Measurements from ENCODE around the gene ABHD17B. TPM values are rescaled to one million over a fixed set of nuclear protein-coding genes. Genes with fewer than 3 reads are reported as not detected.

The ABHD17B gene
- total RNA-seq, 2 donors from 2014 or later = 15.3 to 24.6 TPM

- Histone ChIP-seq H3K36me3 (no peaks in the 10 kb centered on the region), H3K4me3 (no peak overlapping the region), H3K27ac (no peak overlapping the region), H3K9me3 (peaks cover 6% of the 10 kb centered on the region), H3K4me1 (ENCODE audit: control insufficient read depth in 1 of 2, low read depth in 2 of 2) (peaks cover 0 to 3% of the 10 kb centered on the region in 2 donors), H3K27me3 (replicated peaks; ENCODE audit: insufficient read depth) (no peaks in the 10 kb centered on the region)
- no peak for TF ChIP-seq CTCF (IDR thresholded peaks at IDR 0.05)
- DNase-seq (ENCODE audit: low spot score) = no peak
- no peak for ATAC-seq (ENCODE audit: insufficient number of reproducible peaks, low FRiP score, low read depth)
Measured at GRCh38 chr9:71861618-71862017, 49.4 kb downstream of the ABHD17B start.

- Histone ChIP-seq H3K4me1 (ENCODE audit: control insufficient read depth in 1 of 2, low read depth in 2 of 2) (peaks cover 0 to 3% of the 10 kb centered on the region in 2 donors), H3K36me3 (no peaks in the 10 kb centered on the region), H3K27me3 (replicated peaks; ENCODE audit: insufficient read depth) (no peaks in the 10 kb centered on the region), H3K27ac (no peak overlapping the region), H3K9me3 (peaks cover 6% of the 10 kb centered on the region), H3K4me3 (no peak overlapping the region)
- TF ChIP-seq CTCF (IDR thresholded peaks at IDR 0.05) = no peak
- ATAC-seq (ENCODE audit: insufficient number of reproducible peaks, low FRiP score, low read depth) (no peak), DNase-seq (ENCODE audit: low spot score) (no peak)
Measured at GRCh38 chr9:71859939-71860338, 51.1 kb downstream of the ABHD17B start.

GRCh38 chr9:71858812-71859211 lies 52.2 kb downstream of the ABHD17B start:
- Histone ChIP-seq H3K4me1 (ENCODE audit: control insufficient read depth in 1 of 2, low read depth in 2 of 2) (no peaks in the 10 kb centered on the region), H3K36me3 (no peaks in the 10 kb centered on the region), H3K4me3 (no peak overlapping the region), H3K9me3 (peaks cover 6% of the 10 kb centered on the region), H3K27ac (no peak overlapping the region), H3K27me3 (replicated peaks; ENCODE audit: insufficient read depth) (no peaks in the 10 kb centered on the region)
- ATAC-seq (ENCODE audit: insufficient number of reproducible peaks, low FRiP score, low read depth) (no peak), DNase-seq (ENCODE audit: low spot score) (no peak)
- no peak for TF ChIP-seq CTCF (IDR thresholded peaks at IDR 0.05)

- Histone ChIP-seq H3K4me3 (no peak overlapping the region), H3K4me1 (ENCODE audit: control insufficient read depth in 1 of 2, low read depth in 2 of 2) (no peaks in the 10 kb centered on the region), H3K36me3 (no peaks in the 10 kb centered on the region), H3K27me3 (replicated peaks; ENCODE audit: insufficient read depth) (no peaks in the 10 kb centered on the region), H3K27ac (no peak overlapping the region), H3K9me3 (peaks cover 6% of the 10 kb centered on the region)
- DNase-seq (ENCODE audit: low spot score) = no peak
- TF ChIP-seq CTCF (IDR thresholded peaks at IDR 0.05) = no peak
- no peak for ATAC-seq (ENCODE audit: insufficient number of reproducible peaks, low FRiP score, low read depth)
Measured at GRCh38 chr9:71858102-71858798, 52.7 kb downstream of the ABHD17B start.

- no peaks in the 10 kb centered on the region for H3K27me3 ChIP-seq (replicated peaks; ENCODE audit: insufficient read depth)
- H3K4me3 ChIP-seq = no peak overlapping the region
- TF ChIP-seq CTCF (IDR thresholded peaks at IDR 0.05) = no peak
- ATAC-seq (ENCODE audit: insufficient number of reproducible peaks, low FRiP score, low read depth) (no peak), DNase-seq (ENCODE audit: low spot score) (no peak)
- no peak overlapping the region for H3K27ac ChIP-seq
- H3K36me3 ChIP-seq = no peaks in the 10 kb centered on the region
- H3K4me1 ChIP-seq (ENCODE audit: control insufficient read depth in 1 of 2, low read depth in 2 of 2) = no peaks in the 10 kb centered on the region
- peaks cover 6% of the 10 kb centered on the region for H3K9me3 ChIP-seq
Measured at GRCh38 chr9:71857159-71857558, 53.8 kb downstream of the ABHD17B start.
